Psoas muscle (tissue), 8 donors: ENCODE results near the gene ZNF518B. TPM values are rescaled to one million over a fixed set of nuclear protein-coding genes. Genes with fewer than 3 reads are reported as not detected.

ENCODE experiments used
- ATAC-seq, 4 donors: fragments of 200-7000 bp; cut with Tn5 transposase; one replicate each; pipeline ENCODE4 v1.9.1; 2020; ENCODE audit warnings: moderate library complexity in 3 of 4, mild to moderate bottlenecking in 2 of 4
- DNase-seq, 2 donors: peaks; one replicate each; pipeline ENCODE4 v3.0.0-alpha.2; 2020
- H3K27ac ChIP-seq: fragments of 200-600 bp; one replicate; pipeline ENCODE4 v1.8.0; 2022
- H3K27me3 ChIP-seq, 3 donors: fragments of 200-600 bp in 1 of 3; one replicate each; pipeline versions ENCODE4 v1.6.1 to v1.8.0; 2013 to 2022; ENCODE audit warnings: low read length in 2 of 3, mild to moderate bottlenecking in 2 of 3, moderate library complexity in 1 of 3; ENCODE audit not compliant: insufficient read depth in 3 of 3
- H3K36me3 ChIP-seq, 2 donors: fragments of 200-600 bp in 1 of 2; one replicate each; pipeline versions ENCODE4 v1.6.1 to v1.8.0; 2013 to 2022; ENCODE audit warnings: low read depth in 1 of 2, mild to moderate bottlenecking in 1 of 2, moderate library complexity in 1 of 2; ENCODE audit not compliant: insufficient read depth in 1 of 2
- H3K4me1 ChIP-seq: fragments of 200-600 bp; one replicate; pipeline ENCODE4 v1.8.0; 2022
- H3K4me3 ChIP-seq: fragments of 200-600 bp; one replicate; pipeline ENCODE4 v1.8.0; 2022; ENCODE audit warnings: mild to moderate bottlenecking
- H3K9me3 ChIP-seq: fragments of 200-600 bp; one replicate; pipeline ENCODE4 v1.8.0; 2022
- WGBS, 3 donors: extraction: QIAGEN DNeasy Blood & Tissue Kit; methylation state at CpG; one replicate each; pipeline versions ENCODE4 v1.1.6 to v1.1.7; 2013; 5-methylcytosine and 5-hydroxymethylcytosine counted together
- intact Hi-C, 2 donors: fragments of 100-400 bp; cut with DNase I; formaldehyde crosslinking; loops; one replicate each; pipeline versions ENCODE4 v1.11.0 to v1.14.2; 2022
- polyA plus RNA-seq, 3 donors: library from polyadenylated mRNA; stranded (reverse); fragments of 200-250 nt; gene quantifications; one replicate each; pipeline ENCODE4 v1.2.3, GENCODE V29; 2013
- total RNA-seq, 4 donors: library from RNA; stranded (reverse); fragmentation: NEBNext Ultra II Directional in 2 of 4; extraction: Animal tissue kit (Norgen Biotek cat#: 25700) in 2 of 4; gene quantifications; one replicate each; pipeline versions ENCODE4 v1.2.1 to v1.2.4, GENCODE V29; 2021 to 2023
- TF ChIP-seq, protein P1 (sequence below): fragments of 200-600 bp; IDR thresholded peaks from one replicate; pipeline ENCODE4 v1.8.0; 2022; ENCODE audit warnings: antibody characterized with exemption
- donor health status: healthy with polysubstance abuse.
- donor health status: DM: no; HTN: no; CAD: no; lungs with moderate emphysema.
- donor health status: Bipolar disorder and iron deficiency.
- donor health status: healthy.
- donor health status: DM: yes; HTN: yes; CAD: no.
- donor health status: DM: no; HTN: no; CAD: no.
- donor health status: DM: no; HTN: no; CAD: no.
- donor health status: DM: yes; HTN: yes; CAD: no.

ZNF518B gene
- total and polyA plus RNA-seq, 7 donors = 4.5 to 17.3 (median 16.3) TPM

- intact Hi-C loops = no loop called here
- DNase-seq (no peak), ATAC-seq (no peak)
- peaks cover 9% of the 10 kb centered on the region for H3K9me3 ChIP-seq
- WGBS, 3 donors = 41 to 61% (median 52%) methylated on average over 3 of the region's 3 CpGs
- H3K4me1 ChIP-seq = no peaks in the 10 kb centered on the region
- TF ChIP-seq, protein P1, sequence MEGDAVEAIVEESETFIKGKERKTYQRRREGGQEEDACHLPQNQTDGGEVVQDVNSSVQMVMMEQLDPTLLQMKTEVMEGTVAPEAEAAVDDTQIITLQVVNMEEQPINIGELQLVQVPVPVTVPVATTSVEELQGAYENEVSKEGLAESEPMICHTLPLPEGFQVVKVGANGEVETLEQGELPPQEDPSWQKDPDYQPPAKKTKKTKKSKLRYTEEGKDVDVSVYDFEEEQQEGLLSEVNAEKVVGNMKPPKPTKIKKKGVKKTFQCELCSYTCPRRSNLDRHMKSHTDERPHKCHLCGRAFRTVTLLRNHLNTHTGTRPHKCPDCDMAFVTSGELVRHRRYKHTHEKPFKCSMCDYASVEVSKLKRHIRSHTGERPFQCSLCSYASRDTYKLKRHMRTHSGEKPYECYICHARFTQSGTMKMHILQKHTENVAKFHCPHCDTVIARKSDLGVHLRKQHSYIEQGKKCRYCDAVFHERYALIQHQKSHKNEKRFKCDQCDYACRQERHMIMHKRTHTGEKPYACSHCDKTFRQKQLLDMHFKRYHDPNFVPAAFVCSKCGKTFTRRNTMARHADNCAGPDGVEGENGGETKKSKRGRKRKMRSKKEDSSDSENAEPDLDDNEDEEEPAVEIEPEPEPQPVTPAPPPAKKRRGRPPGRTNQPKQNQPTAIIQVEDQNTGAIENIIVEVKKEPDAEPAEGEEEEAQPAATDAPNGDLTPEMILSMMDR = no peak
- H3K27ac ChIP-seq = no peak overlapping the region
- H3K36me3 ChIP-seq = no peaks in the 10 kb centered on the region
- H3K4me3 ChIP-seq = no peak overlapping the region
- no peaks in the 10 kb centered on the region for H3K27me3 ChIP-seq
Observed at GRCh38 chr4:10421344-10422055, 35.7 kb downstream of the ZNF518B start.

DNA sequence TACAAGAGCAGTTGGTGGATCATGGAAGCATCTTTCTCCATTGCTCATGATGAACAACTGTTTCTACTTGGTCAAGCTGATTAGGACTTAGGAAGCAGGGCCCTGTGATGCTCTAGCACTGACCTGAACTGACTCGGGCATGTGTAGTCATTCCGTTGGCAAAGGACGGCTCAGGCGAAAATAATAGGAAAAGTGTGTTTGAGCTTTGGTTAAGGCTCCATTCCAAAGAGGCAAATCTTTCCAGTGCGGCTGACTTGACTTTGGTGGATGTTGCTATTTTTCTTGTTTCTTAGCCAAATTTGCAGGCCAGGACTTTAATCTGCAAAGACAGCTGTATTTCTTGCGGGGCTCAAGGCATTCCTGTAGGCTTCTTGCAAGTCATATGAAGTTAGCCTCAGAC lies 39.5 kb downstream of the ZNF518B start:
- Histone ChIP-seq H3K36me3 (no peaks in the 10 kb centered on the region), H3K4me1 (no peaks in the 10 kb centered on the region), H3K9me3 (peaks cover 9% of the 10 kb centered on the region), H3K4me3 (no peak overlapping the region), H3K27ac (no peak overlapping the region), H3K27me3 (no peaks in the 10 kb centered on the region)
- WGBS, 3 donors = 48 to 75% (median 61%) methylated on average over 6 of the region's 6 CpGs
- intact Hi-C loops = no loop called here
- TF ChIP-seq, protein P1 = no peak
- no peak for ATAC-seq
- DNase-seq = no peak

DNA sequence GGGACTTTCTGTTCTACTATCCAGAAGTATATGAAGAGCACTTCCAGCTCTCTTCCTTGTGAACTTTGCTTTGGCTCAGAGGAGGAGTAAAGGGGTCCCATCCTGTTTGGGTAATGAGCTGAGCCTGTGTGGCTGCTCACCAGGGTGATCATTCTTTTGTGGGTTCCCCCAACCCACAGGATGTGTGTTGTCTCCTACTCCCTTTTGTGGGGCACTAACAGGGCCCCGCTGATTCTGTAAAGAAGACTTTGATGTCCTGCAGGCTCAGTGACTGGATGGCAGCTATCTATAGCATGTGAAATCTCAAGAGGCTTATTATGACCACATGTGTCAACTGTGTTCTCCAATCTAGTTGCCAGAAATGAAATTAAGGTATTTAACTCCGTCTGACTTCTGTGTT lies 40.8 kb downstream of the ZNF518B start:
- Histone ChIP-seq H3K36me3 (no peaks in the 10 kb centered on the region), H3K4me3 (no peak overlapping the region), H3K27me3 (no peaks in the 10 kb centered on the region), H3K27ac (no peak overlapping the region), H3K4me1 (no peaks in the 10 kb centered on the region), H3K9me3 (peaks cover 9% of the 10 kb centered on the region)
- ATAC-seq (no peak), DNase-seq (no peak)
- TF ChIP-seq, protein P1 = no peak
- intact Hi-C loops = no loop called here
- 52 to 63% (median 58%) methylated on average over 2 of the region's 2 CpGs for WGBS, 3 donors

GRCh38 chr4:10413177-10413576 lies 44.0 kb downstream of the ZNF518B start:
- WGBS, 3 donors = 60 to 68% (median 67%) methylated on average over 2 of the region's 2 CpGs
- DNase-seq (no peak), ATAC-seq (no peak)
- Histone ChIP-seq H3K27me3 (no peaks in the 10 kb centered on the region), H3K4me1 (no peaks in the 10 kb centered on the region), H3K36me3 (no peaks in the 10 kb centered on the region), H3K4me3 (no peak overlapping the region), H3K27ac (no peak overlapping the region), H3K9me3 (no peaks in the 10 kb centered on the region)
- intact Hi-C loops = loop anchor here in 1 of 2 donors (2.0 kb wide), 1 partner anchor 42 kb away; no protein-coding TSS in a partner anchor
- TF ChIP-seq, protein P1 = no peak

GRCh38 chr4:10405672-10406071 lies 51.6 kb downstream of the ZNF518B start:
- 78 to 82% (median 80%) methylated on average over 8 of the region's 8 CpGs for WGBS, 3 donors
- Histone ChIP-seq H3K27me3 (no peaks in the 10 kb centered on the region), H3K27ac (no peak overlapping the region), H3K36me3 (no peaks in the 10 kb centered on the region), H3K4me3 (no peak overlapping the region), H3K9me3 (no peaks in the 10 kb centered on the region), H3K4me1 (no peaks in the 10 kb centered on the region)
- ATAC-seq (no peak), DNase-seq (no peak)
- intact Hi-C loops = loop anchor here (10.0 kb wide), 2 partner anchors 241 to 641 kb away; no protein-coding TSS in a partner anchor
- TF ChIP-seq, protein P1 = no peak
